HG03025 (cell line): Measurements from ENCODE around the gene PSMC3IP.
"Not testable (repeated sequence)": the region's sequence is repeated elsewhere in the genome, so short reads cannot be mapped to it uniquely, and the experiment has no call there.

Experiments
- ATAC-seq: cut with Tn5 transposase; IDR thresholded peaks from one replicate; pipeline ENCODE4 v1.9.1; 2021; ENCODE audit warnings: mild to moderate bottlenecking, moderate library complexity; ENCODE audit not compliant: unreplicated experiment, low FRiP score

The PSMC3IP gene

GRCh38 chr17:42577532-42578281, at the start of gene PSMC3IP:
Gene PSMC3IP, minus strand, starts transcription at chr17:42577729. Its CDS starts 43 bp downstream, at chr17:42577686.
- ATAC-seq: peak; percentile 52

GRCh38 chr17:42623732-42624596, 46.4 kb upstream of the PSMC3IP start:
- ATAC-seq: no peak

GRCh38 chr17:42623271-42623670, 45.7 kb upstream of the PSMC3IP start:
- ATAC-seq: no peak

GRCh38 chr17:42621987-42622386, 44.5 kb upstream of the PSMC3IP start:
- not testable (repeated sequence) for ATAC-seq

- ATAC-seq: peak; percentile 71
These were observed 41.1 kb upstream of the PSMC3IP start for GRCh38 chr17:42618442-42619150.

- peak; percentile 11 for ATAC-seq
These were observed 40.5 kb upstream of the PSMC3IP start for GRCh38 chr17:42617956-42618431.

GRCh38 chr17:42613699-42614295, 36.3 kb upstream of the PSMC3IP start:
- ATAC-seq: no peak

- ATAC-seq: no peak
These were observed 34.5 kb upstream of the PSMC3IP start for GRCh38 chr17:42612013-42612412.

- ATAC-seq: peak; percentile 6
These were observed 32.6 kb upstream of the PSMC3IP start for GRCh38 chr17:42609814-42610801.

GRCh38 chr17:42609182-42609813, 31.8 kb upstream of the PSMC3IP start, which contains the start of the genes RETREG3 and TUBG1:
Gene RETREG3, minus strand, starts transcription at chr17:42609374. Its CDS starts 50 bp downstream, at chr17:42609324.
Gene TUBG1, plus strand, starts transcription at chr17:42609683. Its CDS starts 55 bp downstream, at chr17:42609738.
- ATAC-seq: peak; percentile 72

- ATAC-seq: peak; percentile 32
These were observed 31.0 kb upstream of the PSMC3IP start for GRCh38 chr17:42608305-42609181.

- ATAC-seq: no peak
These were observed 30.2 kb upstream of the PSMC3IP start for GRCh38 chr17:42607769-42608168.

GRCh38 chr17:42603318-42603717, 25.8 kb upstream of the PSMC3IP start:
- no peak for ATAC-seq

- ATAC-seq: no peak
These were observed 21.4 kb upstream of the PSMC3IP start for GRCh38 chr17:42598905-42599304.

GRCh38 chr17:42596386-42596785, 18.9 kb upstream of the PSMC3IP start:
- no peak for ATAC-seq

- no peak for ATAC-seq
These were observed 13.9 kb upstream of the PSMC3IP start for GRCh38 chr17:42591411-42591810.

- ATAC-seq: no peak
These were observed 13.4 kb upstream of the PSMC3IP start for GRCh38 chr17:42590886-42591285.
